ENCODE results near the gene TRAPPC4. TPM values are rescaled to one million over a fixed set of nuclear protein-coding genes. Genes with fewer than 3 reads are reported as not detected.
A peak's percentile ranks its signal among the peaks of the same experiment; 100 is the strongest.

The TRAPPC4 gene
- total and polyA plus RNA-seq, 2 donors (not counting 1 experiment from before 2014, with no cell fraction given): 61.4 to 64.5 TPM

GRCh38 chr11:118997627-118998387 is 20.8 kb upstream of the TRAPPC4 start, which contains the start of gene CENATAC:
Gene CENATAC (plus strand): TSS chr11:118998138. CDS start chr11:118998198, 60 bp downstream.
- peaks cover 35% of the 10 kb centered on the region for H3K79me2 ChIP-seq (ENCODE audit: control insufficient read depth, insufficient read depth, low read length)
- peaks cover 17 to 22% of the 10 kb centered on the region in 2 donors for H3K4me1 ChIP-seq (ENCODE audit: control insufficient read depth in 2 of 2, insufficient read depth in 2 of 2, low read length in 2 of 2)
- H3K9ac ChIP-seq (ENCODE audit: low read length): peak within 1 kb of the TSS; percentile 88
- H4K20me1 ChIP-seq (ENCODE audit: control insufficient read depth, insufficient read depth, low read length, poor library complexity, severe bottlenecking): no peaks in the 10 kb centered on the region
- Mint-ChIP-seq H3K27me3 (no peaks in the 10 kb centered on the region), H3K4me1 (peaks cover 35% of the 10 kb centered on the region), H3K4me3 (peak within 1 kb of the TSS; percentile 99), H3K27ac (peak within 1 kb of the TSS; percentile 94), H3K9me3 (ENCODE audit: insufficient read depth) (no peaks in the 10 kb centered on the region)
- intact Hi-C loops (cut with micrococcal nuclease): loop anchor here (1.0 to 5.0 kb wide), 5 partner anchors 20 to 426 kb away; partner anchors contain the start of genes ARCN1, HYOU1, RPS25 and SLC37A4
- peak within 1 kb of the TSS; percentile 90 for H3K4me2 ChIP-seq (replicated peaks; ENCODE audit: low read depth, low read length, poor library complexity, severe bottlenecking)
- TF ChIP-seq CTCF (IDR thresholded peaks at IDR 0.05) (no peak), EZH2 (IDR thresholded peaks at IDR 0.05; ENCODE audit: borderline replicate concordance, insufficient read depth, low read depth, low read length, poor library complexity, severe bottlenecking) (no peak)
- no peaks in the 10 kb centered on the region for H3K9me3 ChIP-seq (ENCODE audit: control extremely low read depth in 1 of 3, control insufficient read depth in 2 of 3, insufficient read depth in 1 of 3, low read length in 2 of 3)
- H2AFZ ChIP-seq (ENCODE audit: insufficient read depth, low read depth, low read length, poor library complexity, severe bottlenecking): peak within 1 kb of the TSS; percentile 90
- peaks cover 3 to 18% of the 10 kb centered on the region in 2 experiments for H3K36me3 ChIP-seq (replicated peaks in 1 of 2; ENCODE audit: control extremely low read depth in 1 of 2, control insufficient read depth in 1 of 2, extremely low read depth in 1 of 2, insufficient read depth in 2 of 2, low read length in 1 of 2)
- ChIA-PET CTCF (interaction anchor here (1.0 to 2.3 kb wide), 3 partner anchors 20 to 262 kb away, joined by 3 to 8 read pairs (median 3); partner anchors contain the start of genes RPS25 and TRAPPC4), POLR2A (interaction anchor here (1.0 to 1.2 kb wide), 6 partner anchors 15 to 1853 kb away, joined by 3 to 14 read pairs (median 4); partner anchors contain the start of genes CBL, RPS25 and TRAPPC4)
- DNase-seq (peak; percentile 94), ATAC-seq (ENCODE audit: low read depth) (peak; percentile 95)
- no peaks in the 10 kb centered on the region for H3K27me3 ChIP-seq (replicated peaks in 1 of 4; ENCODE audit: control extremely low read depth in 1 of 4, control insufficient read depth in 3 of 4, insufficient read depth in 4 of 4, low read length in 3 of 4)
- under 1% methylated on average over 53 of the region's 54 CpGs for WGBS (ENCODE audit: insufficient coverage)
- peak within 1 kb of the TSS; percentile 76 to 90 (median 82) for H3K4me3 ChIP-seq (ENCODE audit: control extremely low read depth in 1 of 5, extremely low read depth in 1 of 5, insufficient read depth in 1 of 5, low read depth in 2 of 5, low read length in 4 of 5)
- peak within 1 kb of the TSS; percentile 52 to 77 for H3K27ac ChIP-seq (ENCODE audit: low read length in 2 of 2)

Measured in B cell (primary cell).